Measurements from ENCODE around the gene TSPAN17. TPM values are rescaled to one million over a fixed set of nuclear protein-coding genes. Genes with fewer than 3 reads are reported as not detected.

Gene TSPAN17
- total RNA-seq, 1 experiment from 2014 or later = 23.3 TPM

- Histone ChIP-seq H3K9me3 (ENCODE audit: low read depth, low read length, poor library complexity, severe bottlenecking) (no peaks in the 10 kb centered on the region), H3K27me3 (replicated peaks; ENCODE audit: insufficient read depth, low read depth, low read length, poor library complexity) (no peaks in the 10 kb centered on the region), H3K4me3 (ENCODE audit: low read depth, low read length, poor library complexity, severe bottlenecking) (no peak overlapping the region), H3K4me1 (ENCODE audit: insufficient read depth, low read length, poor library complexity, severe bottlenecking) (no peaks in the 10 kb centered on the region), H3K36me3 (ENCODE audit: insufficient read depth, low read length, poor library complexity, severe bottlenecking) (no peaks in the 10 kb centered on the region), H3K27ac (ENCODE audit: low read depth, low read length, poor library complexity, severe bottlenecking) (no peak overlapping the region)
- intact Hi-C loops (cut with micrococcal nuclease; ENCODE audit: unreplicated experiment) = no loop called here
- CTCF ChIA-PET = no interaction called here
- TF ChIP-seq, protein P1, sequence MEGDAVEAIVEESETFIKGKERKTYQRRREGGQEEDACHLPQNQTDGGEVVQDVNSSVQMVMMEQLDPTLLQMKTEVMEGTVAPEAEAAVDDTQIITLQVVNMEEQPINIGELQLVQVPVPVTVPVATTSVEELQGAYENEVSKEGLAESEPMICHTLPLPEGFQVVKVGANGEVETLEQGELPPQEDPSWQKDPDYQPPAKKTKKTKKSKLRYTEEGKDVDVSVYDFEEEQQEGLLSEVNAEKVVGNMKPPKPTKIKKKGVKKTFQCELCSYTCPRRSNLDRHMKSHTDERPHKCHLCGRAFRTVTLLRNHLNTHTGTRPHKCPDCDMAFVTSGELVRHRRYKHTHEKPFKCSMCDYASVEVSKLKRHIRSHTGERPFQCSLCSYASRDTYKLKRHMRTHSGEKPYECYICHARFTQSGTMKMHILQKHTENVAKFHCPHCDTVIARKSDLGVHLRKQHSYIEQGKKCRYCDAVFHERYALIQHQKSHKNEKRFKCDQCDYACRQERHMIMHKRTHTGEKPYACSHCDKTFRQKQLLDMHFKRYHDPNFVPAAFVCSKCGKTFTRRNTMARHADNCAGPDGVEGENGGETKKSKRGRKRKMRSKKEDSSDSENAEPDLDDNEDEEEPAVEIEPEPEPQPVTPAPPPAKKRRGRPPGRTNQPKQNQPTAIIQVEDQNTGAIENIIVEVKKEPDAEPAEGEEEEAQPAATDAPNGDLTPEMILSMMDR (conservative IDR thresholded peaks at IDR 0.05; ENCODE audit: low read depth, low read length) = no peak
- TF ChIP-seq EZH2 (IDR thresholded peaks at IDR 0.05; ENCODE audit: borderline replicate concordance, low read depth, low read length, poor library complexity, severe bottlenecking) = no peak
- POLR2A ChIA-PET (ENCODE audit: low non-redundant PET) = no interaction called here
- BruUV-seq (replicated peaks) = no TSS peak
- no peak for DNase-seq (ENCODE audit: low spot score)
Observed at GRCh38 chr5:176639208-176639607, 8.1 kb upstream of the TSPAN17 start.

DNA sequence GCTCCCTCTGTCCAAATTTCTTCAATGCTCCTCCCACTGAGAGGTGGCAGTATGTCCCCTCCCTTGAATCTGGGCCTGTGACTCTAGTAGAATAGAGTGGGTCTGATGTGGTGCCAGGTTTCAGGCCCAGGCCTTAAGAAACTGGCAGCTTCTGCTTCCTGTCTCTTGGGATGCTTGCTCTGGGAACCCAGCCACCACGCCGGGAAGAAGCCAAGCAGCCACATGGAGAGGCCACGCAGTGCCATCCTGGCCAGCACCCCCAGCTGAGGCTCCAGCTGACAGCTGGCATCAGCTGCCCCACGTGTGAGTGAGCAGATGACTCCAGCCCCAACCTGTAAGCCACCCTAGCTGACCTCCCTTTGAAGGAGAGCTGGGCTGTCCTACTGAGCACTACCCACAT is 7.3 kb upstream of the TSPAN17 start:
- TF ChIP-seq EZH2 (IDR thresholded peaks at IDR 0.05; ENCODE audit: borderline replicate concordance, low read depth, low read length, poor library complexity, severe bottlenecking) = no peak
- TF ChIP-seq, protein P1 (conservative IDR thresholded peaks at IDR 0.05; ENCODE audit: low read depth, low read length) = no peak
- no peak overlapping the region for H3K27ac ChIP-seq (ENCODE audit: low read depth, low read length, poor library complexity, severe bottlenecking)
- BruUV-seq (replicated peaks) = no TSS peak
- DNase-seq (ENCODE audit: low spot score) = no peak
- no peak overlapping the region for H3K4me3 ChIP-seq (ENCODE audit: low read depth, low read length, poor library complexity, severe bottlenecking)
- ChIA-PET POLR2A (ENCODE audit: low non-redundant PET) (no interaction called here), CTCF (no interaction called here)
- intact Hi-C loops (cut with micrococcal nuclease; ENCODE audit: unreplicated experiment) = no loop called here
- no peaks in the 10 kb centered on the region for H3K36me3 ChIP-seq (ENCODE audit: insufficient read depth, low read length, poor library complexity, severe bottlenecking)
- H3K4me1 ChIP-seq (ENCODE audit: insufficient read depth, low read length, poor library complexity, severe bottlenecking) = no peaks in the 10 kb centered on the region
- no peaks in the 10 kb centered on the region for H3K9me3 ChIP-seq (ENCODE audit: low read depth, low read length, poor library complexity, severe bottlenecking)
- no peaks in the 10 kb centered on the region for H3K27me3 ChIP-seq (replicated peaks; ENCODE audit: insufficient read depth, low read depth, low read length, poor library complexity)

DNA sequence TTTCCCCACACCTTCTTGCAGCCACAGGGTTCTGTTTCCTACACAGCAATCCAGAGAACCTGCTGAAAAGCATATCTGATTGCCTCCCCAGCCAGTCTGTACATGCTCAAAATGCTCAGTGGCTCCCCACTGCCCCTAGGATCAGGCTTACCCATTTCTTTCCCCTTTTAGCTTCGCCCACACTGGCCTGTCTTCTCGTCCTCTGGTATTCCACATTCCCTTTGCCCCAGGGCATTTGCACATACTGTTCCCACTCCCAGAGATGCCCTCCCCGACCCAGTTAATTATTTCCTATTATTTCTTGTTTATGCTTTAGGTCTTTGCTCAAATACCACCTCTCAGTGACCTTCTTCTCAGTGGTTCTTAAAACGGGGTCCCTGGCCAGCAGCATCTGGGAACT is 6.7 kb upstream of the TSPAN17 start:
- ChIA-PET CTCF (no interaction called here), POLR2A (ENCODE audit: low non-redundant PET) (no interaction called here)
- no peaks in the 10 kb centered on the region for H3K4me1 ChIP-seq (ENCODE audit: insufficient read depth, low read length, poor library complexity, severe bottlenecking)
- no peaks in the 10 kb centered on the region for H3K9me3 ChIP-seq (ENCODE audit: low read depth, low read length, poor library complexity, severe bottlenecking)
- DNase-seq (ENCODE audit: low spot score) = no peak
- no TSS peak for BruUV-seq (replicated peaks)
- intact Hi-C loops (cut with micrococcal nuclease; ENCODE audit: unreplicated experiment) = no loop called here
- no peaks in the 10 kb centered on the region for H3K27me3 ChIP-seq (replicated peaks; ENCODE audit: insufficient read depth, low read depth, low read length, poor library complexity)
- no peak overlapping the region for H3K27ac ChIP-seq (ENCODE audit: low read depth, low read length, poor library complexity, severe bottlenecking)
- H3K4me3 ChIP-seq (ENCODE audit: low read depth, low read length, poor library complexity, severe bottlenecking) = no peak overlapping the region
- no peaks in the 10 kb centered on the region for H3K36me3 ChIP-seq (ENCODE audit: insufficient read depth, low read length, poor library complexity, severe bottlenecking)
- TF ChIP-seq, protein P1 (conservative IDR thresholded peaks at IDR 0.05; ENCODE audit: low read depth, low read length) = no peak
- no peak for TF ChIP-seq EZH2 (IDR thresholded peaks at IDR 0.05; ENCODE audit: borderline replicate concordance, low read depth, low read length, poor library complexity, severe bottlenecking)

Measured in A673 (cell line).